Upper lobe of left lung (tissue), 4 donors: Measurements from ENCODE around the gene DENND5A.
"Not testable (repeated sequence)": the region's sequence is repeated elsewhere in the genome, so short reads cannot be mapped to it uniquely, and the experiment has no call there.

Experiments used
- CTCF ChIP-seq, 6 experiments: fragments of 450-650 bp in 4 of 6; fragments of 200-600 bp in 2 of 6; sonication (generic) in 2 of 6; IDR thresholded peaks; one replicate each; pipeline ENCODE4 v1.5.1; 2016 to 2019; ENCODE audit warnings: antibody characterized with exemption in 6 of 6
- POLR2A ChIP-seq, 4 donors: fragments of 450-650 bp; IDR thresholded peaks; one replicate each; pipeline ENCODE4 v1.5.1; 2016 to 2017; ENCODE audit warnings: antibody characterized with exemption in 4 of 4, mild to moderate bottlenecking in 2 of 4
- POLR2AphosphoS5 ChIP-seq, 2 donors: sonication (generic); formaldehyde crosslinking; IDR thresholded peaks; one replicate each; pipeline ENCODE4 v1.5.1; 2017; ENCODE audit warnings: antibody characterized with exemption in 2 of 2

GRCh38 chr11:9260838-9261146 lies 4.4 kb downstream of the DENND5A start:
- TF ChIP-seq CTCF, POLR2A, POLR2AphosphoS5 (IDR thresholded peaks at IDR 0.05): not testable (repeated sequence)
